ENCODE measurements around the gene C1QTNF12. TPM values are rescaled to one million over a fixed set of nuclear protein-coding genes. Genes with fewer than 3 reads are reported as not detected.

C1QTNF12 gene
- total and polyA plus RNA-seq, 12 donors: 0.42 to 2.3 (median 1.1) TPM; not detected in 1

DNA sequence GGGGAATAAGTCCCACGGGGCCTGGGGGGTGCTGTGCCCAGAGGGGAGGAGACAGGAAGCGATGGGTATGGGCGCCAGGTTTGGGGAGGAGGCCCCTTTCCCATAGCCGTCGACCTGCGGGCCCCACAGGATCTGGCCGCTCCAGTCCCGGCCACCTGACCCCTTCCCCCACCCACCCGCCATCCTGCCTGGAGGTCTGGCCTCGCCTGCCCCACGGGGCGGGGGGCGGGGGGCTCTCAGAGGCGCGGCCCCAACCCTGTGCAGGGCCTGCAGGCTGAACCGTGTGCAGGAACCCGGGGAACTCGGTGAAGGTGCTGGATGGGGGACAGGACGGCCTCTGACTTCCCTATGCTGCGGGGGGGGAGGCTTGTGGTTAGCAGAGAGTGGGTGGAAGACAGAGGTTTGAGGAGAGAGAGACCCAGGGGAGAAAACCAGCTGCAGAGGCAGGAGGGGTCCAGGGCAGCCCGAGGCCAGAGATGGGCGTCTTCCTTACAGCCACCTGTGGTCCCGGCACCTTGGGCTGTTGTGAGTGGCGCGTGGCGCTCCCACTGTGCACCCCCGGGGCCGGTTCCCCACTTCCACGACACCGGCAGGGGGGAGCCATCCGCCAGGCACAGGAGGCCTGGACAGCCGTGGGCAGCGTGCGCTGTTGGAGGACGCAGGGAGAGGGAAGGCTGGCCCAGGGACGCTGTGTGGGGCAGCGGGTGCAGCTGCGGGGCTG, 37.6 kb downstream of the C1QTNF12 start:
- H3K4me3 ChIP-seq: peak overlapping the region in 1 of 10 donors; percentile 20
- WGBS, 2 donors: 56 to 64% methylated on average over 38 of the region's 38 CpGs
- H3K36me3 ChIP-seq: peaks cover 0 to 3% (median 0%) of the 10 kb centered on the region in 9 donors
- peaks cover 13 to 65% (median 28%) of the 10 kb centered on the region in 7 donors for H3K27me3 ChIP-seq
- H3K27ac ChIP-seq: peak overlapping the region in 1 of 10 donors; percentile 58
- peak in 1 of 8 donors; percentile 19 for ATAC-seq
- TF ChIP-seq, protein P1, sequence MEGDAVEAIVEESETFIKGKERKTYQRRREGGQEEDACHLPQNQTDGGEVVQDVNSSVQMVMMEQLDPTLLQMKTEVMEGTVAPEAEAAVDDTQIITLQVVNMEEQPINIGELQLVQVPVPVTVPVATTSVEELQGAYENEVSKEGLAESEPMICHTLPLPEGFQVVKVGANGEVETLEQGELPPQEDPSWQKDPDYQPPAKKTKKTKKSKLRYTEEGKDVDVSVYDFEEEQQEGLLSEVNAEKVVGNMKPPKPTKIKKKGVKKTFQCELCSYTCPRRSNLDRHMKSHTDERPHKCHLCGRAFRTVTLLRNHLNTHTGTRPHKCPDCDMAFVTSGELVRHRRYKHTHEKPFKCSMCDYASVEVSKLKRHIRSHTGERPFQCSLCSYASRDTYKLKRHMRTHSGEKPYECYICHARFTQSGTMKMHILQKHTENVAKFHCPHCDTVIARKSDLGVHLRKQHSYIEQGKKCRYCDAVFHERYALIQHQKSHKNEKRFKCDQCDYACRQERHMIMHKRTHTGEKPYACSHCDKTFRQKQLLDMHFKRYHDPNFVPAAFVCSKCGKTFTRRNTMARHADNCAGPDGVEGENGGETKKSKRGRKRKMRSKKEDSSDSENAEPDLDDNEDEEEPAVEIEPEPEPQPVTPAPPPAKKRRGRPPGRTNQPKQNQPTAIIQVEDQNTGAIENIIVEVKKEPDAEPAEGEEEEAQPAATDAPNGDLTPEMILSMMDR (IDR thresholded peaks at IDR 0.05): no peak
- DNase-seq: peak in 1 of 2 donors; percentile 9
- no peaks in the 10 kb centered on the region for H3K9me3 ChIP-seq
- H3K4me1 ChIP-seq: peaks cover 2 to 50% (median 39%) of the 10 kb centered on the region in 9 donors
- intact Hi-C loops (cut with DNase I): no loop called here

DNA sequence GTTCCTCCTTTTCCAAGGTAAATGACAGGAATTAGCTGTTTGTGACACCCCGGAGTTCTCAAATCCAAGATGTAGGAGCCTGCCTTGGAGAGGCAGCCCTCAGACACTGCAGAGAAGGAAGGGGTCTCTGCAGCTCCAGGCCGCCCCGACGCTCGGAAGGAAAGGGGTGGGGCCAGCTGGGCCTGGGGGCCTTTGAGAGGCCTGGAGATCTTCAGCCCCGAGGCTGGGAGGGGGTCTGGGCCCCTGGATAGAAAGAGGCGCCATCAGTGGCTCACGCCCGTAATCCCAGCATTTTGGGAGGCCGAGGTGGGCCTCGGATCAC, 39.0 kb downstream of the C1QTNF12 start:
- intact Hi-C loops (cut with DNase I): no loop called here
- Histone ChIP-seq H3K4me3 (no peak overlapping the region), H3K9me3 (no peaks in the 10 kb centered on the region), H3K27ac (no peak overlapping the region), H3K36me3 (peaks cover 0 to 3% (median 0%) of the 10 kb centered on the region in 9 donors), H3K4me1 (peaks cover 2 to 42% (median 30%) of the 10 kb centered on the region in 9 donors), H3K27me3 (peaks cover 13 to 59% (median 36%) of the 10 kb centered on the region in 7 donors)
- ATAC-seq: no peak
- DNase-seq: peak in 1 of 2 donors; percentile 10
- TF ChIP-seq, protein P1 (IDR thresholded peaks at IDR 0.05): no peak
- WGBS, 2 donors: 63 to 67% methylated on average over 10 to 11 of the region's 11 CpGs

DNA sequence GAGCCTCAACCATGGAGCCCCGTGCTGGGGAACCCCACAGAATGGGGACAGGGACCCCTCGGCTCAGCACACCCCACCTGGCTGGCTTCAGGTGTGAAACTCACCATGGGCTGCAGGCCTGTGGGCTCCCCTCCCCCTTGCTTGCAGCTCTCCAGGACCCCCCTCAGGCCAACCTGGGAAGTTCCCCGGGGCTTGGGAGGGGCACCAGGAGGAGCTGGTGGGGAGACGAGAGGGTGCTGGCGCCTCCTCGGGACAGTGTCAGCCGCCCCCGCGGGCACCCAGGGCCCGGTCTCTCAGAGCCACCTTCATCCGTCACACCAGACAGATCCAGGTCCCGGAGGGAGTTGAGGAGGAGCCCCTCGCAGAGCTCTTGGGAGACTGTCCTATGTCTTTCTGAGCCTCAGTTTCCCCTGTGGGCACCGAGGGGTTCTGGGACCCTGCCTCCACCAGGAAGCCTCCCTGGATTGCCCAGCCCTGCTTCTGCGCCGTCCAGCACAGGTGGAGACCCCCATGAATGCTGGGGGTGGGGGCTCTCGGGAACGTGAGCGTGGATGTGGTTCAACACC, 39.5 kb downstream of the C1QTNF12 start:
- intact Hi-C loops (cut with DNase I): no loop called here
- Histone ChIP-seq H3K27me3 (peaks cover 13 to 59% (median 36%) of the 10 kb centered on the region in 7 donors), H3K4me1 (peaks cover 2 to 40% (median 30%) of the 10 kb centered on the region in 9 donors), H3K9me3 (no peaks in the 10 kb centered on the region), H3K36me3 (peaks cover 0 to 3% (median 0%) of the 10 kb centered on the region in 9 donors), H3K27ac (peak overlapping the region in 1 of 10 donors; percentile 24), H3K4me3 (peak overlapping the region in 1 of 10 donors; percentile 37)
- peak in 1 of 2 donors; percentile 10 for DNase-seq
- no peak for ATAC-seq
- 56 to 63% methylated on average over 17 to 19 of the region's 19 CpGs for WGBS, 2 donors
- TF ChIP-seq, protein P1 (IDR thresholded peaks at IDR 0.05): no peak

DNA sequence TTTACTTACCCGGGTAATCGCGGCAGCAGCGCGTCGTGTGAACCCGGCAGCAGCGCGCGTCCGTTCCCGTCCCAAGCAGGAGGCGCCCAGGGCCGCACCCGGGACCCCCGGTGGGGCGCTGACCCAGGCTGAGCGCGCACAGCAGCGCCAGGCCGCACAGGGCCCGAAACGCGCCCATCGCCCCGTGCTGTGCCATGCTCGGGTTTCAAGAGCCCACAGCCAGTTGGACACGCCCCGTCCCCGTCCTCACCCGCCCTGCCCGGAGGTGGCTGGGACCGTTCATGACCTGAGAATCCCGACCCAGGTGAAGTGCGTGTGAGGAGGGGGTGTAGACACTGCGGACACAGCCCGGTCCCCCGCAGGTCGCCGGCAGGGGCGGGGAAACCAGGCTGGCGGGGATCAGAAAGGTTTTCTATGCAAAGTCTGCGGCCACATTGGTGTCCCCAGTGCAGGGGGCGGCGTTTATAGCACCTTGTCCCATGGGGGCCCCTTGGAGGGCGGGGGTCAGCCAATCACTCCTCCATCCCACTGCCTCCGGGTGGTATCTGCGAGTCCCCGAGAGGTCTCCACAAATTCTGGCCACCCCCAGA, 40.1 kb downstream of the C1QTNF12 start, which contains the start of gene TNFRSF18:
Gene TNFRSF18, minus strand, starts transcription at position 217 of the 590 bp plus-strand sequence. Its CDS starts 21 bp downstream, at position 196.
- intact Hi-C loops (cut with DNase I): no loop called here
- H3K4me1 ChIP-seq: peaks cover 2 to 38% (median 26%) of the 10 kb centered on the region in 9 donors
- H3K9me3 ChIP-seq: no peaks in the 10 kb centered on the region
- DNase-seq (peak in 1 of 2 donors; percentile 20), ATAC-seq (peak in 2 of 8 donors; percentile 16 to 19)
- H3K4me3 ChIP-seq: peak within 1 kb of the TSS in 8 of 10 donors; percentile 10 to 41 (median 36)
- TF ChIP-seq, protein P1 (IDR thresholded peaks at IDR 0.05): no peak
- H3K36me3 ChIP-seq: peaks cover 0 to 3% (median 0%) of the 10 kb centered on the region in 9 donors
- peak within 1 kb of the TSS in 1 of 10 donors; percentile 31 for H3K27ac ChIP-seq
- WGBS, 2 donors: 6% methylated on average over 47 to 49 of the region's 49 CpGs
- H3K27me3 ChIP-seq: peaks cover 13 to 60% (median 37%) of the 10 kb centered on the region in 7 donors
